Testis (tissue), 2 donors: ENCODE measurements around the gene HOXC9.

ENCODE experiments used
- POLR2A ChIP-seq: fragments of 450-650 bp; IDR thresholded peaks from one replicate; pipeline ENCODE4 v1.6.1; 2017; ENCODE audit warnings: antibody characterized with exemption, mild to moderate bottlenecking, moderate library complexity
- TF ChIP-seq, protein P1 (sequence below), 3 experiments: fragments of 450-650 bp in 2 of 3; fragments of 200-600 bp in 1 of 3; sonication (generic) in 1 of 3; IDR thresholded peaks; one replicate each; pipeline ENCODE4 v1.5.1; 2016 to 2019; ENCODE audit warnings: antibody characterized with exemption in 3 of 3, mild to moderate bottlenecking in 2 of 3, moderate library complexity in 1 of 3

- TF ChIP-seq POLR2A, result no peak
- TF ChIP-seq, protein P1, sequence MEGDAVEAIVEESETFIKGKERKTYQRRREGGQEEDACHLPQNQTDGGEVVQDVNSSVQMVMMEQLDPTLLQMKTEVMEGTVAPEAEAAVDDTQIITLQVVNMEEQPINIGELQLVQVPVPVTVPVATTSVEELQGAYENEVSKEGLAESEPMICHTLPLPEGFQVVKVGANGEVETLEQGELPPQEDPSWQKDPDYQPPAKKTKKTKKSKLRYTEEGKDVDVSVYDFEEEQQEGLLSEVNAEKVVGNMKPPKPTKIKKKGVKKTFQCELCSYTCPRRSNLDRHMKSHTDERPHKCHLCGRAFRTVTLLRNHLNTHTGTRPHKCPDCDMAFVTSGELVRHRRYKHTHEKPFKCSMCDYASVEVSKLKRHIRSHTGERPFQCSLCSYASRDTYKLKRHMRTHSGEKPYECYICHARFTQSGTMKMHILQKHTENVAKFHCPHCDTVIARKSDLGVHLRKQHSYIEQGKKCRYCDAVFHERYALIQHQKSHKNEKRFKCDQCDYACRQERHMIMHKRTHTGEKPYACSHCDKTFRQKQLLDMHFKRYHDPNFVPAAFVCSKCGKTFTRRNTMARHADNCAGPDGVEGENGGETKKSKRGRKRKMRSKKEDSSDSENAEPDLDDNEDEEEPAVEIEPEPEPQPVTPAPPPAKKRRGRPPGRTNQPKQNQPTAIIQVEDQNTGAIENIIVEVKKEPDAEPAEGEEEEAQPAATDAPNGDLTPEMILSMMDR (IDR thresholded peaks at IDR 0.05), result no peak
These were observed 34.5 kb upstream of the HOXC9 start for GRCh38 chr12:53965281-53966084.
